GM21786 (cell line): Measurements from ENCODE around the gene POC1A.
A peak's percentile ranks its signal among the peaks of the same experiment; 100 is the strongest.

Experiments
- ATAC-seq: cut with Tn5 transposase; IDR thresholded peaks from one replicate; pipeline ENCODE4 v1.9.1; 2021; ENCODE audit not compliant: unreplicated experiment

The POC1A gene

GRCh38 chr3:52070724-52071621 is 83.2 kb downstream of the POC1A start:
- ATAC-seq = no peak

- no peak for ATAC-seq
Measured at GRCh38 chr3:52069855-52070254, 84.4 kb downstream of the POC1A start.

- ATAC-seq = no peak
Measured at GRCh38 chr3:52069135-52069534, 85.1 kb downstream of the POC1A start.

GRCh38 chr3:52068730-52069129 is 85.5 kb downstream of the POC1A start:
- no peak for ATAC-seq

GRCh38 chr3:52068055-52068571 is 86.1 kb downstream of the POC1A start:
- ATAC-seq = no peak

- no peak for ATAC-seq
Measured at GRCh38 chr3:52067526-52067925, 86.7 kb downstream of the POC1A start.

- no peak for ATAC-seq
Measured at GRCh38 chr3:52067046-52067445, 87.2 kb downstream of the POC1A start.

- ATAC-seq = no peak
Measured at GRCh38 chr3:52065264-52065756, 88.9 kb downstream of the POC1A start.

GRCh38 chr3:52064561-52064960 is 89.7 kb downstream of the POC1A start:
- ATAC-seq = no peak

GRCh38 chr3:52063026-52063723 is 91.0 kb downstream of the POC1A start:
- no peak for ATAC-seq

GRCh38 chr3:52062505-52062904 is 91.7 kb downstream of the POC1A start:
- ATAC-seq = no peak

- no peak for ATAC-seq
Measured at GRCh38 chr3:52061121-52061910, 92.9 kb downstream of the POC1A start.

- no peak for ATAC-seq
Measured at GRCh38 chr3:52059781-52060180, 94.4 kb downstream of the POC1A start.

- ATAC-seq = no peak
Measured at GRCh38 chr3:52057812-52058495, 96.3 kb downstream of the POC1A start.

GRCh38 chr3:52056968-52057811 is 97.0 kb downstream of the POC1A start:
- ATAC-seq = peak; percentile 73

- ATAC-seq = peak; percentile 18
Measured at GRCh38 chr3:52056521-52056967, 97.7 kb downstream of the POC1A start, which contains the start of gene DUSP7. Gene DUSP7 (minus strand): TSS chr3:52056571. CDS start chr3:52056366, 205 bp downstream.

GRCh38 chr3:52055537-52056351 is 98.5 kb downstream of the POC1A start:
- no peak for ATAC-seq
